MV-4-11 (cell line): ENCODE measurements around the gene LCTL.
"Not testable (repeated sequence)": the region's sequence is repeated elsewhere in the genome, so short reads cannot be mapped to it uniquely, and the experiment has no call there.

Experiments
- DNase-seq: peaks from one replicate; lab custom pipeline; 2025; lab: John Stamatoyannopoulos, UW

The LCTL gene

DNA sequence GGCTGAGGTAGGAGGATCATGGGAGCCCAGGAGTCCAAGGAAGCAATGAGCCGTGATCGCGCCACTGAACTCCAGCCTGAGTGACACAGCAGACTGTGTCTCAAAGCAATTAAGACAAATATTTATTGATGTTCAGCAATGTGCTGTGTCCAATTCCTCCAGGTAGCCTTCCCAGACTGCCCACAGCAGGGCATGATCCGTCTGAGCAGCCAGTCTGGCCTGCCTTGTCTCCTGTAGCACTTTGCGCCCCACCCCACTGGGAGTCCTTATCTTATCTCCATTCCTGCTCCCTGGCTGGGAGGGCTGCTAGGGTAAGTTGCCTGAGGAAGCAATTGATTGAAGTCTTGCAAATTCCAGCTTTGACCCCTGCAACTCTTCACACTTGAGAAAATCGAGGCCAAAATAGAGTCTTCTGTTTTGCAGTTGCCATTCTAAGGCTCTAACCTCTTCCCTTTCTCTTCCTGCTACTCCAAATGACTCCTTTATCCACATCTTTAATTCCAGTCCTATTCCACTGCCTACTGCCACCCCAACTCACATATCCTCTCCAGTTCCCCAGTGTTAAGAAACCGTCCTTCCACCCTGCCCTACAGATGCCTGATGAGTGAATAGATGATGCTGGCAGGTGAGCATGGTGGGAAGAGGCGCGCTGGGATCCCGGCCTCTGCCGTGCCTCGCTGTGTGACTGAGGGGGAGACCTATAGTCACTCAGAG is 26.9 kb upstream of the LCTL start:
- DNase-seq = no peak

DNA sequence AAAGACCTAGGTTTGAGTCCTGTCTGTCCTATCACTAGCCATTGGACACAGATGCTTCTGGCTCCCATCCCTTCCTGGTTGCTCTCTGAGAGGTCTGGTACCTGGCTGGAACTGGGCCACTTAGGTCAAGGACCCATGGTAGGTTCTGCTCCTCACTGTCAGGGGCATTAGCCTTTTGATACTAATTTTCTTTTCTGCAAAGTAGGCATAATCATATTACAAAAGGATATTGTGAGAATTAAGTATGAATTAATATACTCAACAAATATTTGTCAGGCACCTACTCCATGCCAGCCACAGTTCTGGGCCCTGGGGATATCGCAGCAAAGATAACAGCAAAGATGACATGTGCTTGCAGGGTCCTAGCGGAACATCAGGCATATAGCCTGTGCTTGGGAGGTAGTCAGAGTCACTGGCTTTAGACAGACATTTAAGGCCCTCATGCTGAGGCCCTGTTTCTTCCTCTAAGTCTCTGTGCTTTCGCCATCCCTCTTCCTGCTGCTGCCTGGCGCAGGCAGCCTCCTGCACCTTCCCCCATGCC is 25.6 kb upstream of the LCTL start:
- DNase-seq = no peak

DNA sequence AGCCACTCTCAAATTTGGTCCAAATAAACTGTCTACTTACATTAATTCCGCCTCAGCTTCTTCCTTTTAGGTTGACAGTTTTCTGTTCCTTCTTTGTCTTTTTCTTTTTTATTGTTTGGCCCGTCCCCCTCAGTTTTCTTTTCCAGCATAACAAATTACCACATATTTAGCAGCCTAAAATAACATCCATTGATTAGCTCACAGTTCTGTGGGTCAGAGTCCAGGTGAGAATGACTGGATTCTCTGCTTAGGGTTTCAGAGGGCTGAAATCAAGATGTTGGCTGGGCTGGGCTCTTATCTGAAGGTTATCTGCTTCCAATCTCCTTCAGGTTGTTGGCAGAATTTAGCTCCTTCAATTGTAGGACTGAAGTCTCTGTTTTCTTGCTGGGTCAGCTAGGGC is 24.6 kb upstream of the LCTL start:
- no peak for DNase-seq

DNA sequence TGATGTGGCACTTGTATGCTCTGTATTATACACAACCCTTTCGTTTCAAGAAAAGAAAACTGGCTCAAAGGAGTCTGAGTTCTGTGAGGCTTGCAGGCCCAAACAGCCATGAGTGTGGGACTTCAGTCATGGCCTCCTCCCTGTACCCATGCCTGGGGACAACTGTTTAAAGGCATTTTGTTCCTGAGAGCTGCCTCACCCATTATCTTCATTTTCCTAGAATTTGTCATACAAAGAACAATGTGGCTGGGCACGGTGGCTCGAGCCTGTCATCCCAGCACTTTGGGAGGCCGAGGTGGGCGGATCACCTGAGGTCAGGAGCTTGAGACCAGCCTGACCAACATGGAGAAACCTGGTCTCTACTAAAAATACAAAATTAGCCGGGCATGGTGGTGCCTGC is 23.6 kb upstream of the LCTL start:
- not testable (repeated sequence) for DNase-seq

DNA sequence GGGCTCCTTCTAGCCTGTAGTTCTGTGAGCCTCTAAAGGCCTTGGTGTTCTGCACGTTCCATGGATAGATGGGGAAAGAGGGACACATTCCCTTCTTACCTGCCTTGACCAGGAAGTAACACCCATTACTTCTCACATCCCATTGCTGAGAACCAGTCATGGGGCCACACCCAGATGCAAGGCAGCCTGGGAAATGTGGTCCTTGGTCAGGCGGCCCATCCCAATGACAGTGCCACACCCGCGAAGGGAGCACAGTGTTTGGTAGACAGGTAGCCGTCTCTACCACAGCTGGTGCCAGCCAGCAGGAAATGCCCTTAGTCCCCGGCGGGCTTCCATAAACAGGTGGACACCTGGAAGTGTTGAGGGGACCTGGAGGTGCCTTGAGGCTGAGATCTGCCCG is 23.2 kb upstream of the LCTL start:
- no peak for DNase-seq

DNA sequence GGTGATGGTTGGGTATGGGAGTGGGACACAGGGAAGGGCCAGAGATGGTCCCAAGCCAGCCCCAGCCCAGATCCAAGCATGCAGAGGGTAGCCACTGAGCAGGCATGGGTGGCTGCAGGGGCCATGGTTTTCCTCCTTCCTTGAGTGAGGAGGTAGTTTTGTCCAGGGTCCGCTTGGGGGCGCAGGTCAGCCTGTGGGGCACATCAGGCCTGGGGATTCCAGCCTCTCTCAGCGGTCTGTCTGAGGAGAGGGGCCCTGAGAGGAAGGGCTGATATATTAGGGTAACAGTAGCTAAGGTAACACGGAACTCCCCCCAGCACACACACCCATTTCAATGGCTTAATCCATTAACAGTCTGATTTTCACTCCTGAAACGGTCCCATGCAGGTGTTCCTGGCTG is 22.7 kb upstream of the LCTL start:
- no peak for DNase-seq

DNA sequence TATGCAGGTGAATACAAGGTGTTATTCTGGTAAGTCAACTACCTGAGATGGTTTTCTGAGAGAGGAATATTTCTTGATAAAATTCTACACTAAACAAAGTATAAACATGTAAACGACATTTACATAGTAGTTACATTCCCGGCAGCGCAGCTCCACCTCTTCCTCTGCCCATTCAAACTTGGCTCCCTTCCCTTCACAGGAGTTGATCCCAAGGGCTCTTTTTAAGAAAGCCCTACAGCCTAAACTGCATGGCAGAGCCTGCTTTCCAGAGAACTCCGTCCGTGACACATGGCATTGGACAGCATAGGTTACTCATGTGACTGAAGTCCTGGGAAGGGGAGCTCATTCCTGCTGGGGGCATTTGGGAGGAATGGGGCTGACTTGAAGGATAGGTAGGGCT is 22.0 kb upstream of the LCTL start:
- DNase-seq = no peak

DNA sequence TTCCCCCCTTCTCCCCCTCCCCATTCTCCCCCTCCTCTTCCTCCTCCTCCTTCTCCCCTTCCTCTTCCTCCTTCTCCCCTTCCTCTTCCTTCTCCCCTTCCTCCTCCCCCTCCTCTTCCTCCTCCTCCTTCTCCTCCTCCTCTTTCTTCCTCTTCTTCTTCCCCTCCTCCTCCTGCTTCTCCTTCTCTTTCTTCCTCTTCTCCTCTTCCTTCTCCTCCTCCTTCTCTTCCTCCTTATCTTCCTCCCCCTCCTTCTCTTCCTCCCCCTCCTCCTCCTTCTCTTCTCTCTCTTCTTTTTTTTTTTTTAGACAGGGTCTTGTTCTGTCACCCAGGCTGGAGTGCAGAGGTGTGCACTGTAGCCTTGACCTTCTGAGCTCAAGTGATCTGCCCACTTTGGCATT is 21.2 kb upstream of the LCTL start:
- no peak for DNase-seq

DNA sequence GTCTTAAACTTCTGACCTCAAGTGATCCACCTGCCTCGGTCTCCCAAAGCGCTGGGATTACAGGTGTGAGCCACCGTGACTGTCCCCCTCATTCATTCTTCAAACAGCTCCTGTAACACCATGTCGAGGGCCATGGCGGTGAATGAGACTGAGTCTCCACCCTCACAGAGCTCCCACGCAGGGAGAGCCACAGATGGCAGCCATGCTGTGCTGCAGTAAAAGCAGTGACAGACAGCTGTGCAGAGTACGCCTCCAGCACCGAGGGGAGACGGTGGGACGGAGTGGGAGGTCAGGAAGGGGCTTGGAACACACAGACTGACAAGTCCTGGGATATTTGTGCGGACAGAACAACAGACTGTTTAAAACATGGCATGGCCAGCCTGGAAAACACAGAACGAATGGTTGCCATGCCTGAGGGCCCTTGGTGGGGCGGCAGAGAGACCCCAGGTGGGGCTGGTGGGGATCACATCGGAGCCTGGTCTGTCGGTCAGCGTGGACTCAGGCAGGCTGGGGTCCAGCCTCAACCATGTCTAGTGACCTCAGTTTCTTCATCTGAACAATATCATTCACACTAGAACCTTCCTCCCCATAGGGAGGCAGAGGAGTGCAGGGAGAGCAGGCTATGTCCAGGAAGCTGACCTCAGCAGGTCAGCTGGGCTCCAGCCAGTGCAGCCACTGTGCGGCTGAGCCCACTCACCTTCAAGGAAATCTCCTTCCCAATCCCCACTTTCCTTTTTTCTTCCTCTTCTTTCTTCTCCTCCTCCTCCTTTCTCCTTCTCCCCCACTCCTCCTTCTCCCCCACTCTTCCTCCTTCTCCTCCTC is 20.6 kb upstream of the LCTL start:
- no peak for DNase-seq

DNA sequence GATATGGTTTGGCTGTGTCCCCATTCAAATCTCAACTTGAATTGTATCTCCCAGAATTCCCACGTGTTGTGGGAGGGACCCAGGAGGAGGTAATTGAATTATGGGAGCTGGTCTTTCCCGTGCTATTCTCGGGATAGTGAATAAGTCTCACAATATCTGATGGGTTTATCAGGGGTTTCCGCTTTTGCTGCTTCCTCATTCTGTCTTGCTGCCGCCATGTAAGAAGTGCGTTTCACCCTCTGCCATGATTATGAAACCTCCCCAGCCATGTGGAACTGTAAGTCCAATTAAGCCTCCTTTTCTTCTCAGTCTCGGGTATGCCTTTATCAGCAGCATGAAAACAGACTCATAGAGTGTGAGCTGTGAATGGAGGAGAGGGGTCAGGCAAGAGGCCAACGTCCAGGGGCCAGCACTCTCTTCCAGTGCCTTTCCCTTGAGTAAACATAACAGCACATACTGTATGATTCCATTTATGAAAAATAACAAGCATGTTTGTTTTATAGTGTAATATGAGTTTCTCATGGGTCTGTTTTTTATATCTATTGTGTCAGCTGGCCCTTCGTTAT is 16.3 kb upstream of the LCTL start:
- DNase-seq = peak; percentile 85

DNA sequence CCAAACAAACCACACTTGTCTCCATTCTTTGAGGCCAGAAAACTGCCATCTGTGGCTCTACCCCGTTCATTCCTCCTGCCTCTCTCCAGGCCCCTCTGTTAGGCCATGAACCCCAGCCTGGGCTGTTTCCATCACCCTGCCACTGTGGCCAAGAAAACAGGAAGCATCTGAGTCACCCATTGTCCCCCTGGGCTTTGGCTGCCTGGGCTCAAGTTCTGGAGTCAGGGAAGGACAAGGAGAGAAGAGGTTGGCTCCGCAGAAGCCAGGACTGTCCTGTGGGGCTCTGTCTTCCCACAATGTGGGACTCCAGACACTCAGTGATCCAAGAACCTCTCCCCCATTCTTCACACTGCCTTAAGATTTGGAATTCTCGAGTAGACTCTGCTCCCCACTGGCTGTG is 14.8 kb upstream of the LCTL start:
- DNase-seq = peak; percentile 65

DNA sequence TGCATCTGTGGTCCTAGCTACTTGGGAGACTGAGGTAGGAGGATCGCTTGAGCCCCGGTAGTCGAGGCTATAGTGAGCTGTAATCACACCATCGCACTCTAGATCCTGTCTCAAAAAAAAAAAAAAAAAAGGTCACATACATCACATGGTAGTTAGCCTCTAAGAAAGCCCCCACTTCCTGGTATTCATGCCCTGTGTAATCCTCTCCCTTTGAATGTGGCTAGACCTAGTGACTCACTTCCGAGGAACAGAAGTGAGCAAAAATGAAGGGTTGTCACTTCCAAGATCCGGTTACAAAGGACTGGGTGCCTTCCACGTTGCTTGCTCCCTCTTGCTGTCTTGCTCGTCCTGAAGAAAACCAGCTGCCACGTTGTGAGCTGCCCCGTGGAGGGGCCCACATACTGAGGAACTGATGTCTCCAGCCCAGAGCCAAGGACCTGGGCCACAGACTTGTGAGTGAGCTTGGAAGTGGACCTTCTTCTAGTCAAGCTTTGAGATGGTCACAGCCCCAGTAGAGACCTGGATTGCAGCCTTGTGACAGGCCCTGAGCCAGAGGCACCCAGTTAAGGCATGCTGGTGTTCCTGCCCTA is 12.6 kb upstream of the LCTL start:
- DNase-seq = peak; percentile 96

DNA sequence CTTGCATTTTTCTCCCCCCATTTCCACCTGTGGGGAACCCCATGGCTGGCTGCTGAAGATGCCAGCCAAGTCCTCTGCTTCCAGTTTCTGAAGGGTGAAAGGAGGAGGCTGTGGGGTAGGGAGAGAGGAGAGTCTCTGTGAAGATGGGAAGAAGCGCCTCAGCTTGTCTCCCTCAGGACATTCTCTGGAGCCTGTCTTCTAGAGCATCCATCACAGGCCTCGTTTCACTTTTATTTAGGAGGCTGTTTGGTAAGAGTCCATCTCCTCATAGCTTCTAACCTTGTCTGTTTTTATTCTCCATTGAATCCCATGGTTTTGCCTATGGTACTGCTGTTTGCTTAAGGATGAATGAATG is 8.8 kb upstream of the LCTL start:
- no peak for DNase-seq

DNA sequence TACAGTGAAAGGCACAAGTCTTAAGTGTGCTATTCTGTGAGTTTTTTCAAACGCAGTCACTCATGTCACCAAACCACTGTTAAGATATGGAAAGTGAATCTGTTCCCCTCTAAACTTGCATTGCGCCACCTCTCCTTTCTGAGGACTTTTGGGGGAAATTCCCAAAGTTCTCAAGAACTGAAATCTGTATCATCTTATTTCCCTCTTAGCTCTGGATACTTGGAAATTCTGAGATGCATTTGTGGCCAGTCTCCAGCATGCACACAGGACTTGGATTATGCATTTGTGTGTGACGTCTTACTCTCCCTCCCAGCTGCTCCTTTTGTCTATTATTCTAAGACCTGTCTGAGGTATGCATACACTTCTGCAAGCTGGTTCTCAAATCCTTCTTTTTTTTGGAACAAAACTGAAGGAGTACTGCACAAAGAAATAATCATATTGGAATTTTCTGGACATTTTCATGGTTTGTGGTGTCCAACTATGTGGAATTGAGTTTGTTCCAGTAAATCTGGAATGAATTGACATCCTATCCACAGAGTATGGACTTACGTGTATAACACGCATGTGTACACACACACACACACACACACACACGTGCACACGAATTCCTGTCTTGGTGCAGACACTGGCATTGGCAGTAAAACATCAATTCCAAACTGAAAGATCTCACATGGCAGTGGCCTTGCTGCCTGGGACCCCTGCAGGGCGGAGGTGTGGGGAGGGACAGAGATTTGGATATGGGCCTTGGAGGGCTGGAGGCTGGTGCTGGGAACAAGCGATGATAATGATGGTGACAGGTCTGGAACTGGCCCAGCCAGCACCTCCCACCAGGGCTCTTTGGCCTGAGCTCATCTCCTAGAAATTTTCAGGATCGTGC is 8.2 kb upstream of the LCTL start:
- no peak for DNase-seq

DNA sequence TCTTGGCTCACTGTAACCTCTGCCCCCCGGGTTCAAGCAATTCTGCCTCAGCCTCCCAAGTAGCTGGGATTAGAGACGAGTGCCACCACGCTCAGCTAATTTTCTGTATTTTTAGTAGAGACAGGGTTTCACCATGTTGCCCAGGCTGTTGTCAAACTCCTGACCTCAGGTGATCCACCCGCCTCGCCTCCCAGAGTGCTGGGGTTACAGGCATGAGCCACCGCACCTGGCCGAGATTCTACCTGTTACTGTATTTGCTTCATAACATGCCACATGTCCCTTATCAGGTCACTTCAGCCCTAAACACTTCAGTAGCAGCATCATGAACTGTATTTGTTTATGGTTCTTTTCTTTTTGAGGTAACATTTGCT is 7.5 kb upstream of the LCTL start:
- DNase-seq = no peak

DNA sequence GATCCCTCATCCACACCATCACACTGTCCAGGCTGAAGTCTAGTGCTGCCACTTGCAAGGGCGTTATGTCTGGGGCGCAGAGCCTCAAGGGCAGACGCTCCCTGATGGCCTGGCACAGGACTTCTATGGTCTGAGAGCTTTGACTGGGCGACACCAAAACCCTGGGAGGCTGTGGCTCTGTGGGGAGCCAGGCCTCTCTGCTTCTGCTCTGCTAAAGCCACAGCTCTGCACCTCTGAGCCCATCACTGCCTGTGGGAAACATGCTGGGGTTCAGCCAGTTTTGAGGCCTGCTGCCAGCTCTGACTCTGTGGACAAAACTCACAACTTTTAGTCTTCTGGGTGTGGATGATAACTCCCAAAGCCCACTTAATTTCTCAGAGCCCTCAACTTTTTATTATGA is 6.3 kb upstream of the LCTL start:
- no peak for DNase-seq

DNA sequence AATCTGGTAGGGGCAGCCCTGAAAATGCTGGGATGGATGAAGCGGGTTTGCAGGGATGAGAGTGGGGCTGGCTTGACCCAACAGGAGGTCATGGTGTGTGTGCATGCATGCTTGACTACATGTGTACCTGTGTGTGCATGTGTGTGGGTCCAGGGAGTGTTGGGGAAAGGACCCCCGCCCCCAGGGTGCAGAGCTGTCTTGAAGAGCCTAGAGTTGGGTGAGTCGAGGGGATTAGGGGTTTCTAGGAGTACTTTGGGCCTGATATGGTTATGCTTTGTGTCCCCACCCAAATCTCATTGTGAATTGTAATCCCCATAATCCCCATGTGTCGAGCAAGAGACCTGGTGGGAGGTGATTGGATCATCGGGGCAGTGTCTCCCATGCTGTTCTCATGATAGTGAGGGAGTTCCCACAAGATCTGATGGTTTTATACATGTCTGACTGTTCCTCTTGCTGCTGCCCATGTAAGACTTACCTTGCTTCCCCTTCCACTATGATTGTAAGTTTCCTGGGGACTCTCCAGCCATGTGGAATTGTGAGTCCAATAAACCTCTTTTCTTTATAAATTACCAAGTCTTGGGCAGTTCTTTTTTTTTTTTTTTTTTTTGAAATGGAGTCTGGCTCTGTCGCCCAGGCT is 5.2 kb upstream of the LCTL start:
- no peak for DNase-seq

DNA sequence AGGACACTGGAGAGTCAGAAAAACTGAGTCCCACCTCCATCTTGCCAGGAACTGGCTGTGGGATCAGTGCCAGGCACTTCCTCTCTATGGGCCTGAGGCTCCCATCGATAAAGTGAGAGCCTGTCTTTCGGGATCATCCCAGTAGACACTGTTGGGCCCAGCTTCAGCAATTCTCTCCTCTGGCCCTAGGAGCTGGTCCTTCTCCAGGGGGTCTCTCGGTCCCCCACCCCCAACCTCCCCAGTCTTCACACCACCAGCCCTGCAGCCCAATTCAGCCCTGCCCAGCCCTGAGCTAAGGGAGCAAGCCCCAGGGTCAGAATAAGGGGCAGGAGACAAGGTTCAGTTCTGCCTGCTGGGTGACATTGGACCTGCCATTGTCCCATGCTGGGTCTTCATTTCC is 4.5 kb upstream of the LCTL start:
- no peak for DNase-seq

DNA sequence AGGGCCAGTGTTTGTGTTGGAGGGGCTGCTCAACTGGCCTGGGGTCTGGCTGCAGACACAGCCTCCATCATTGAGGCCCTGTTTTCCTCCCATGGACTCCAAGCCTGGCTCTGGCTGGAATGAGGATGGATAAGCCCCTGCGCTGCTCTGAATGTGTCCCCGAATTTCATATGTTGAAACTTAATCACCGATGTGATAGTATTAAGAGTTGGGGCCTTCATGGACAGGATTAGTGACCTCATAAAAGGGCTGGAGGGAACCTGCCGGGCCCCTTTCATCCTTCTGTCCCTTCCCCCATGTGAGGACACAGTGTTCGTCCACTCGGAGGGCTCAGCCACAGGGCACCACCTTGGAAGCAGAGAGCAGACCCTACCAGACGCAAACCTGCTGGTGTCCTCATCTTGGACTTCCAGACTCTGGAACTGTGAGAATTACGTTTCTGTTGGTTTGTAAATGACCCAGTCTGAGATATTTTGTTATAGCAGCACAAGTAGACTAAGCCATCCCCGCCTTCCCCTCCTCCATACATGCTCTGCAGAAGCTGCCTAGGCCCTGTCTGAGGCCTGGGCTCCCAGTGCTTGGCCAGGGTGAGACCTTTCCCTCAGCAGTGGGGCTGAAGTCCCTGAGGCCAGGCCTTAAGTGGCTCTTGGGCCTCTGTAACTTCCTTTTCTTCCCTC is 3.8 kb upstream of the LCTL start:
- no peak for DNase-seq

DNA sequence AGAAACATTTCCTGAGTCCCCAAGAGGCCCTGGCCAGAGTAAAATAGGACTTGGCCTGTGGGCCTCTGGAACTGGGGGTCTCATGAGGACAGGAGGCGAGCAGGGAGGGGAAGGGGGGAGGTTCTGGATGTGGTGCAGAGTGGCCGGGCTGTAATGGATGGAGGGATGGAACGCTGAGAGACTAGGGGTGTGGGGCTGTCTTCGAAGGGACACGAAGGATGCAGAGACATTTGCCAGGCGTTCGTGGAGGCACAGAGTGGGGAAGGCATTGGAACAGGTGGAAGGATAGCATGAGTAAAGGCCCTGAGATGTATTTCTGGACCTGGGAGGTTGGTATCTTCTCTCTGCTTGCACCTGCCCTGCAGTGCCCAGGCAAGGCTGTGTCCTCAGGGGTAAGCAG is 2.1 kb upstream of the LCTL start:
- no peak for DNase-seq
